Measurements from ENCODE around the gene LYPLAL1. TPM values are rescaled to one million over a fixed set of nuclear protein-coding genes. Genes with fewer than 3 reads are reported as not detected.

LYPLAL1 gene
- total RNA-seq, 4 donors from 2014 or later = 32.1 to 49.4 (median 39.5) TPM

- intact Hi-C loops (cut with DNase I) = no loop called here
- no peaks in the 10 kb centered on the region for H3K9me3 ChIP-seq
- no peak overlapping the region for H3K27ac ChIP-seq
- no peaks in the 10 kb centered on the region for H3K27me3 ChIP-seq
- no peak for DNase-seq
- no peaks in the 10 kb centered on the region for H3K36me3 ChIP-seq
- WGBS, 2 donors = 93 to 100% methylated on average over 3 of the region's 3 CpGs
- H3K4me1 ChIP-seq = no peaks in the 10 kb centered on the region
- no peak for TF ChIP-seq CTCF (IDR thresholded peaks at IDR 0.05)
- no peak for TF ChIP-seq POLR2A (IDR thresholded peaks at IDR 0.05)
- no peak overlapping the region for H3K4me3 ChIP-seq (replicated peaks in 1 of 3)
Observed at GRCh38 chr1:219220945-219221344, 47.3 kb downstream of the LYPLAL1 start.

- Histone ChIP-seq H3K27me3 (no peaks in the 10 kb centered on the region), H3K4me3 (replicated peaks in 1 of 3) (no peak overlapping the region), H3K4me1 (no peaks in the 10 kb centered on the region), H3K9me3 (no peaks in the 10 kb centered on the region), H3K27ac (no peak overlapping the region), H3K36me3 (no peaks in the 10 kb centered on the region)
- intact Hi-C loops (cut with DNase I) = no loop called here
- no peak for DNase-seq
- TF ChIP-seq POLR2A (IDR thresholded peaks at IDR 0.05) (no peak), CTCF (IDR thresholded peaks at IDR 0.05) (no peak)
Observed at GRCh38 chr1:219223496-219223895, 49.8 kb downstream of the LYPLAL1 start.

- H3K27ac ChIP-seq = no peak overlapping the region
- intact Hi-C loops (cut with DNase I) = no loop called here
- WGBS, 2 donors = 72 to 88% methylated on average over 2 of the region's 2 CpGs
- no peaks in the 10 kb centered on the region for H3K9me3 ChIP-seq
- no peak overlapping the region for H3K4me3 ChIP-seq (replicated peaks in 1 of 3)
- no peak for TF ChIP-seq CTCF (IDR thresholded peaks at IDR 0.05)
- no peak for TF ChIP-seq POLR2A (IDR thresholded peaks at IDR 0.05)
- DNase-seq = no peak
- H3K27me3 ChIP-seq = no peaks in the 10 kb centered on the region
- H3K4me1 ChIP-seq = no peaks in the 10 kb centered on the region
- no peaks in the 10 kb centered on the region for H3K36me3 ChIP-seq
Observed at GRCh38 chr1:219226196-219226595, 52.5 kb downstream of the LYPLAL1 start.

DNA sequence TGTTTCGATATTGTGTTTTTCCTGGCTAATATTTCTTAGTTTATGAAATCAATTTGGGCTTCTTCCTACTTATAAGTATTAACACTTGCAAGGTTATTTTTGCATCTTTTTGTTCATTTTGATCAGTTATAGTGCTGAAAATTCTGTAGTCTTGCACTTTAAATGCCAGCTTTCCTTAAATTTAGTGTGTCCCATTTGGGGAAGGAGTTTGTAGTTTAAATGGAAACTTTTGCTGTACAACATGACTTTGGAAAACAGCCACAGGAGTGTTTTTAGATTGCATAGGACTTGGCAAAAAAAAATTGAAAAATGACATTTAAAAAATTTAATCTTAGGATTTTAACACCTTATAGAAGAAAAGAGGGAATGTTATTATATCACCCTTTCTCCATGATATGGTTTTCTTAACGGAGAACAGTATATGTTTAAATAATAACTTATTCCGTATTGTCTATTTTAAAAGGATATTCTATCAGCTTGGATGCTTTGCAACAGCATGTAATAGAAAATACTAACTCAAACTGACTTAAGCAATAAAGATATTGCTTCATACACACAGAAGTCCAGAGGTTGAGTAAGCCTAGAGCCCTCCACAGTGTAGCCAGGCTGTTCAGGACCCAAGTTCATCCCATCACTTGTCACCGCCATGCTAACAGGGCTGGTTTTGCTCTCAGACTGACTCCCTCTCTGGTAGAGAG lies 53.8 kb downstream of the LYPLAL1 start:
- intact Hi-C loops (cut with DNase I) = no loop called here
- Histone ChIP-seq H3K27ac (no peak overlapping the region), H3K4me3 (replicated peaks in 1 of 3) (no peak overlapping the region), H3K27me3 (no peaks in the 10 kb centered on the region), H3K4me1 (no peaks in the 10 kb centered on the region), H3K36me3 (no peaks in the 10 kb centered on the region), H3K9me3 (no peaks in the 10 kb centered on the region)
- 67 to 78% methylated on average over 4 of the region's 4 CpGs for WGBS, 2 donors
- DNase-seq = no peak
- TF ChIP-seq CTCF (IDR thresholded peaks at IDR 0.05) = no peak
- no peak for TF ChIP-seq POLR2A (IDR thresholded peaks at IDR 0.05)

DNA sequence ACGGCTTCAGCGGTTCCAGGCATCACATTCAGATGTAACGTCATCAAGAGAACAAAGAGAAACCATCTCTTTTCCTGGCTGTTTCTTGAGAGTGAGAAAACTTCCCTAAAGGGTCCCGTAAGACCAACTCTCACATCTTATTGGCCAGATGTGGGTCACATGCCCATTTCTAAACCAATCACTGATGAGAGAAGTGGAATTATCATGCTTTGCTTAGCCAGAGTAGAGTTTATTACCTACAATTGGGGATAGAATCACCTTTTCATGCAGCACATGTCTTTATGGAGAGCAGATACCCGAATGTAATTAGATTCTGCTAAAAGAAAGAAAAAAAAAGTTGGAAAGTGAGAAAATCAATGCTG lies 54.4 kb downstream of the LYPLAL1 start:
- Histone ChIP-seq H3K4me3 (replicated peaks in 1 of 3) (no peak overlapping the region), H3K27me3 (no peaks in the 10 kb centered on the region), H3K4me1 (no peaks in the 10 kb centered on the region), H3K36me3 (no peaks in the 10 kb centered on the region), H3K9me3 (no peaks in the 10 kb centered on the region), H3K27ac (no peak overlapping the region)
- intact Hi-C loops (cut with DNase I) = no loop called here
- 95 to 96% methylated on average over 5 of the region's 5 CpGs for WGBS, 2 donors
- TF ChIP-seq POLR2A (IDR thresholded peaks at IDR 0.05) (no peak), CTCF (IDR thresholded peaks at IDR 0.05) (no peak)
- no peak for DNase-seq

All from thyroid gland (tissue), 4 donors.